Vagina (tissue), 2 donors: Measurements from ENCODE around the gene HEATR1. TPM values are rescaled to one million over a fixed set of nuclear protein-coding genes. Genes with fewer than 3 reads are reported as not detected.

Source experiments
- DNase-seq, 2 donors: peaks; one replicate each; pipeline ENCODE4 v3.0.0-alpha.2; 2017; ENCODE audit errors: extremely low spot score in 2 of 2
- H3K27ac ChIP-seq: fragments of 200-600 bp; sonication (generic); one replicate; pipeline ENCODE4 v1.5.1; 2019
- H3K27me3 ChIP-seq: fragments of 200-600 bp; sonication (generic); one replicate; pipeline ENCODE4 v1.5.1; 2019
- H3K36me3 ChIP-seq, 2 donors: fragments of 200-600 bp; sonication (generic); one replicate each; pipeline ENCODE4 v1.5.1; 2017 to 2019
- H3K4me1 ChIP-seq: fragments of 200-600 bp; sonication (generic); one replicate; pipeline ENCODE4 v1.5.1; 2019
- H3K4me3 ChIP-seq, 2 donors: fragments of 200-600 bp; sonication (generic); 1 replicate in 1 of 2; 2 replicates in 1 of 2; pipeline ENCODE4 v1.5.1; 2016 to 2019
- H3K9me3 ChIP-seq: fragments of 200-600 bp; sonication (generic); one replicate; pipeline ENCODE4 v1.5.1; 2019
- POLR2A ChIP-seq, 2 donors: fragments of 450-650 bp; IDR thresholded peaks; one replicate each; pipeline ENCODE4 v1.6.1; 2017; ENCODE audit warnings: antibody characterized with exemption in 2 of 2, mild to moderate bottlenecking in 2 of 2, moderate library complexity in 2 of 2
- POLR2AphosphoS5 ChIP-seq, 2 donors: sonication (generic); formaldehyde crosslinking; IDR thresholded peaks; one replicate each; pipeline ENCODE4 v1.9.0; 2017; ENCODE audit warnings: antibody characterized with exemption in 2 of 2, mild to moderate bottlenecking in 2 of 2, low read depth in 1 of 2; ENCODE audit not compliant: insufficient read depth in 1 of 2
- intact Hi-C: fragments of 100-400 bp; cut with DNase I; formaldehyde crosslinking; loops from one replicate; pipeline ENCODE4 v1.15.1; 2023
- total RNA-seq: library from RNA; depleted of rRNA; stranded (reverse); fragments of >200 nt; gene quantifications from one replicate; pipeline ENCODE4 v1.2.3, GENCODE V29; 2016
- TF ChIP-seq, protein P1 (sequence below), 3 experiments: fragments of 450-650 bp in 2 of 3; fragments of 200-600 bp in 1 of 3; sonication (generic) in 1 of 3; IDR thresholded peaks; one replicate each; pipeline ENCODE4 v1.5.1; 2017 to 2019; ENCODE audit warnings: antibody characterized with exemption in 3 of 3, mild to moderate bottlenecking in 2 of 3, moderate library complexity in 2 of 3

HEATR1 gene
- total RNA-seq, 1 donor from 2014 or later: 24.1 TPM

DNA sequence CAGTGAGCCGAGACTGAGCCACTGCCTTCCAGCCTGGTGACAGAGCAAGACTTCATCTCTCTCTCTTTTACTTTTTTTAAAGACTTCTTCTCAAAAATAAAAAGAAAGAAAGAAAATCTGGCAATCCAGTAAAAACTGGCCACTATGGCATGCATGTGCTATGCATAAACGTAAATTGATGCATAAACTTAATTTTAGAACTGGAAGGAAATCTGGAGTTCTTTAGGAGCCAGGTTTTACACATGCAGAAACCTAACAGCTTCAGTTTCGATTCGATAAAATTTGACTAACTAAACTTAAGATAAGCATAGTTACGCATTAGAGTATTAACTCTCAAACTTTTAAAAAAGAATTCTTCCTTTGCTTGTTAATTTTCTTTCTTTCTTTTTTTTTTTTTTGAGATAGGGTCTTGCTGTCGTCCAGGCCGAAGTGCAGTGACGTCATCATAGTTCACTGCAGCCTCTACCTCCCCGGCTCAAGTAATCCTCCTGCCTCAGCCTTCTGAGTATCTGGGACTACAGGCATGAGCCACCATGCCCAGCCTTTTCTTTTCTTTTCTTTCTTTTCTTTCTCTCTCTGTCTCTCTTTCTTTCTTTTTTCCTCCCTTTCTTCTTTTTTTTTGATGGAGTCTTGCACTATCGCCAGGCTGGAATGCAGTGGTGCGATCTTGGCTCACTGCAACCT, 92.4 kb downstream of the HEATR1 start:
- TF ChIP-seq POLR2A (IDR thresholded peaks at IDR 0.05) (no peak), POLR2AphosphoS5 (IDR thresholded peaks at IDR 0.05; ENCODE audit: insufficient read depth in 1 of 2, low read depth in 1 of 2) (no peak)
- TF ChIP-seq, protein P1, sequence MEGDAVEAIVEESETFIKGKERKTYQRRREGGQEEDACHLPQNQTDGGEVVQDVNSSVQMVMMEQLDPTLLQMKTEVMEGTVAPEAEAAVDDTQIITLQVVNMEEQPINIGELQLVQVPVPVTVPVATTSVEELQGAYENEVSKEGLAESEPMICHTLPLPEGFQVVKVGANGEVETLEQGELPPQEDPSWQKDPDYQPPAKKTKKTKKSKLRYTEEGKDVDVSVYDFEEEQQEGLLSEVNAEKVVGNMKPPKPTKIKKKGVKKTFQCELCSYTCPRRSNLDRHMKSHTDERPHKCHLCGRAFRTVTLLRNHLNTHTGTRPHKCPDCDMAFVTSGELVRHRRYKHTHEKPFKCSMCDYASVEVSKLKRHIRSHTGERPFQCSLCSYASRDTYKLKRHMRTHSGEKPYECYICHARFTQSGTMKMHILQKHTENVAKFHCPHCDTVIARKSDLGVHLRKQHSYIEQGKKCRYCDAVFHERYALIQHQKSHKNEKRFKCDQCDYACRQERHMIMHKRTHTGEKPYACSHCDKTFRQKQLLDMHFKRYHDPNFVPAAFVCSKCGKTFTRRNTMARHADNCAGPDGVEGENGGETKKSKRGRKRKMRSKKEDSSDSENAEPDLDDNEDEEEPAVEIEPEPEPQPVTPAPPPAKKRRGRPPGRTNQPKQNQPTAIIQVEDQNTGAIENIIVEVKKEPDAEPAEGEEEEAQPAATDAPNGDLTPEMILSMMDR (IDR thresholded peaks at IDR 0.05): no peak
- DNase-seq: no peak
- Histone ChIP-seq H3K9me3 (no peaks in the 10 kb centered on the region), H3K4me3 (no peak overlapping the region), H3K27ac (no peak overlapping the region), H3K27me3 (no peaks in the 10 kb centered on the region), H3K4me1 (no peaks in the 10 kb centered on the region), H3K36me3 (no peaks in the 10 kb centered on the region)
- intact Hi-C loops: no loop called here

DNA sequence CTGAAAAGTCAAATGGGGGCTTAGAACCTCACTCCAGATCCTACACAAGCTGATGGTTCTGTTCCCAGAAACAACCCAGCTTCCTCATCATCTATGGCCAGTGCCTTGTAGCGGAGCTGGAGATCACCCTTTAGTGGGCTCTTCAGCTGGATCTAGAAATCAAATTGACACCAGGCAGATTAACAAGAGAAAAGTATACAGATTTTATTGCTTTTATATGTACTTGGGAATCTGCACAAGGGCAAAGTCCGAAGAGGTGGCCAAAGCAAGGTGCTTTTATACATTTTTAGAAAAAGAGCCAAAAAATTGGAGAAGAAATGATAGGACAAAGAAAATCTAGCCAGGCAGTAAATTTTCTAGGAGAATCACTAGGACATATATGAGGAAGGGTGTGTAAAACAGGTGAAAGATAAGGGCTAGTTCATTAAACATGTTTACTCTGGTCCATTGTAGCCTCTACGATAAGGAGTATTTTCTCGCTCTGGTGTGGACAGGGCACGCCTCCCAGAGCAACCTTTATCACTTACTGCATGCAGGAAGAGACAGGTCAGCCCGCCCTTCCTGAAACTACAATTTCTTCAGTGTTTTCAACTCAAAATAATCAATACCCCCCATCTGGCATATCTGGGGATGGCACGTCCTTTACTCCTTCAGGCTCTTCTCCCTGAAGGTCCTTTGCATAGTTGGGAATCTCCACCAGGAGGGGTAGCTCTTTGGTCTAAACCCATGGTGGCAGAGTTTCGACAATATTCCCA, 94.5 kb downstream of the HEATR1 start:
- no peaks in the 10 kb centered on the region for H3K4me1 ChIP-seq
- no peak for DNase-seq
- intact Hi-C loops: no loop called here
- TF ChIP-seq POLR2AphosphoS5 (IDR thresholded peaks at IDR 0.05; ENCODE audit: insufficient read depth in 1 of 2, low read depth in 1 of 2) (no peak), POLR2A (IDR thresholded peaks at IDR 0.05) (no peak)
- TF ChIP-seq, protein P1 (IDR thresholded peaks at IDR 0.05): no peak
- no peaks in the 10 kb centered on the region for H3K27me3 ChIP-seq
- H3K27ac ChIP-seq: no peak overlapping the region
- H3K9me3 ChIP-seq: no peaks in the 10 kb centered on the region
- H3K4me3 ChIP-seq: no peak overlapping the region
- no peaks in the 10 kb centered on the region for H3K36me3 ChIP-seq

DNA sequence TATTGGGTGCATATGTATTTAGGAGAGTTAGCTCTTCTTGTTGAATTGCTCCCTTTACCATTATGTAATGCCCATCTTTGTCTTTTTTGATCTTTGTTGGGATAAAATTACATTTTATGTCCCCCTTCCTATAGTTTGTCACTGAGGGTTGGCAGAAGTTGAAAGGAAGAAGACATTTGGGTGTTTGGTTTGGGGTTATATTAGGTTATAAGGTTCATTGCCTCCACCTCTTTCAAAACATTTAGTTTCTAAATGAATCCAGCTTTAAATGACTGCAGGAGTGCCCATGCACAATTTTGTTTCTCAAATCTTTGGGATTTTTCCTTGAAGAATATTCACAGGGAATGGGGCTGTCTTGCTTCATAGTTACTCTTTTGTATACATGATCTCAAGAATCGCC, 95.1 kb downstream of the HEATR1 start:
- H3K4me1 ChIP-seq: no peaks in the 10 kb centered on the region
- H3K27ac ChIP-seq: no peak overlapping the region
- H3K27me3 ChIP-seq: no peaks in the 10 kb centered on the region
- no peaks in the 10 kb centered on the region for H3K9me3 ChIP-seq
- no peaks in the 10 kb centered on the region for H3K36me3 ChIP-seq
- TF ChIP-seq, protein P1 (IDR thresholded peaks at IDR 0.05): no peak
- TF ChIP-seq POLR2A (IDR thresholded peaks at IDR 0.05): no peak
- no peak for TF ChIP-seq POLR2AphosphoS5 (IDR thresholded peaks at IDR 0.05; ENCODE audit: insufficient read depth in 1 of 2, low read depth in 1 of 2)
- no peak for DNase-seq
- intact Hi-C loops: no loop called here
- no peak overlapping the region for H3K4me3 ChIP-seq

DNA sequence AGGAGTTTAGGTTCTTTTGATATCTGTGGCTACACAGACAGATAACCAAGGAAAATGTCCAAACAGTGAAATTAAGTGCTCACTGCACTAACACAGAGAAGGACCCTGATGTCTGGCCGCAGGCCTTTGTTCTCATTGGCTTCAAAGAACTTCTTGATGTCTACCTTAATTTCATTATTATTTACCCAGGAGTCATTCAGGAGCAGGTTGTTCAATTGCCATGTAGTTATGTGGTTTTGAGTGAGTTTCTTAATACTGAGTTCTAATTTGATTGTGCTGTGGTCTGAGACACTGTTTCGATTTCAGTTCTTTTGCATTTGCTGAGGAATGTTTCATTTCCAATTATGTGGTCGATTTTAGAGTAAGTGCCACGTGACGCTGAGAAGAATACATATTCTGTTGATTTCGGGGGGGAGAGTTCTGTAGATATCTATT, 95.7 kb downstream of the HEATR1 start:
- intact Hi-C loops: no loop called here
- no peak for TF ChIP-seq POLR2A (IDR thresholded peaks at IDR 0.05)
- TF ChIP-seq, protein P1 (IDR thresholded peaks at IDR 0.05): no peak
- TF ChIP-seq POLR2AphosphoS5 (IDR thresholded peaks at IDR 0.05; ENCODE audit: insufficient read depth in 1 of 2, low read depth in 1 of 2): no peak
- Histone ChIP-seq H3K36me3 (no peaks in the 10 kb centered on the region), H3K4me1 (no peaks in the 10 kb centered on the region), H3K4me3 (no peak overlapping the region), H3K27ac (no peak overlapping the region), H3K27me3 (no peaks in the 10 kb centered on the region), H3K9me3 (no peaks in the 10 kb centered on the region)
- no peak for DNase-seq
